NCI-H187 (cell line): Measurements from ENCODE around the gene GNAS-AS1.

ENCODE experiments used
- DNase-seq, 2 experiments: peaks; one replicate each; lab custom pipeline; 2025; lab: John Stamatoyannopoulos, UW

The GNAS-AS1 gene

GRCh38 chr20:58778760-58779159 is 71.9 kb downstream of the GNAS-AS1 start:
- DNase-seq, result no peak

GRCh38 chr20:58777657-58778056 is 73.0 kb downstream of the GNAS-AS1 start:
- DNase-seq, result no peak

GRCh38 chr20:58776109-58776508 is 74.6 kb downstream of the GNAS-AS1 start:
- DNase-seq, result no peak

GRCh38 chr20:58775371-58775770 is 75.3 kb downstream of the GNAS-AS1 start:
- no peak for DNase-seq

- DNase-seq, result no peak
Observed at GRCh38 chr20:58774667-58775263, 75.9 kb downstream of the GNAS-AS1 start.

GRCh38 chr20:58774214-58774613 is 76.5 kb downstream of the GNAS-AS1 start:
- DNase-seq, result no peak

GRCh38 chr20:58772786-58773185 is 77.9 kb downstream of the GNAS-AS1 start:
- DNase-seq, result no peak
